SK-N-SH (cell line): ENCODE results near the gene ST7L. TPM values are rescaled to one million over a fixed set of nuclear protein-coding genes. Genes with fewer than 3 reads are reported as not detected.

Experiments used
- CTCF ChIA-PET: fragments of 300-600, 350-600 bp; formaldehyde crosslinking; extraction: SDS; loops from one replicate; lab custom pipeline; 2021; lab: Yijun Ruan, JAX
- POLR2A ChIA-PET: fragments of 350-600 bp; sonication (Branson Sonifier 250); formaldehyde crosslinking; extraction: SDS; loops from one replicate; lab custom pipeline; 2020; ENCODE audit warnings: antibody characterized with exemption, inconsistent platforms; lab: Yijun Ruan, JAX
- DNase-seq: peaks from one replicate; pipeline ENCODE4 v3.0.0; 2012
- H2AFZ ChIP-seq: fragments of 200-600 bp; sonication (generic); 2 replicates; pipeline ENCODE4 v1.8.1; 2016; ENCODE audit warnings: antibody characterized with exemption, mild to moderate bottlenecking, low read depth
- H3F3A ChIP-seq: fragments of 200-600 bp; sonication (generic); replicated peaks from 2 replicates; pipeline ENCODE3; 2016; ENCODE audit warnings: antibody characterized with exemption, mild to moderate bottlenecking; ENCODE audit not compliant: insufficient read depth
- H3K27ac ChIP-seq, 2 experiments: fragments of 200-500 bp in 1 of 2; fragments of 200-600 bp in 1 of 2; sonication (Bioruptor generic) in 1 of 2; sonication (generic), shearing (Covaris generic) in 1 of 2; 2 replicates each; pipeline versions ENCODE4 v1.5.1 to v1.6.1; 2014 to 2016; ENCODE audit warnings: low read depth in 2 of 2, inconsistent platforms in 1 of 2, low read length in 1 of 2, mild to moderate bottlenecking in 1 of 2, mixed read lengths in 1 of 2
- H3K27me3 ChIP-seq: fragments of 200-600 bp; sonication (generic), shearing (Covaris generic); 2 replicates; pipeline ENCODE4 v1.6.1; 2016; ENCODE audit warnings: mixed run types; ENCODE audit not compliant: insufficient read depth
- H3K36me3 ChIP-seq, 2 experiments: fragments of 200-500 bp in 1 of 2; fragments of 200-600 bp in 1 of 2; sonication (Bioruptor generic) in 1 of 2; sonication (generic) in 1 of 2; replicated peaks in 1 of 2; 2 replicates each; pipeline versions ENCODE3 to v1.5.1; 2014 to 2016; ENCODE audit warnings: low read length in 1 of 2, mild to moderate bottlenecking in 1 of 2; ENCODE audit not compliant: insufficient read depth in 2 of 2, control insufficient read depth in 1 of 2
- H3K4me1 ChIP-seq, 2 experiments: fragments of 200-500 bp in 1 of 2; fragments of 200-600 bp in 1 of 2; sonication (Bioruptor generic) in 1 of 2; sonication (generic), shearing (Covaris generic) in 1 of 2; 2 replicates each; pipeline versions ENCODE4 v1.5.1 to v1.6.1; 2014 to 2016; ENCODE audit warnings: low read depth in 1 of 2, low read length in 1 of 2, mixed run types in 1 of 2; ENCODE audit not compliant: insufficient read depth in 2 of 2, control insufficient read depth in 1 of 2
- H3K4me2 ChIP-seq: fragments of 200-600 bp; sonication (generic), shearing (Covaris generic); 2 replicates; pipeline ENCODE4 v1.6.1; 2017; ENCODE audit warnings: mixed run types
- H3K4me3 ChIP-seq, 2 experiments: fragments of 200-500 bp in 1 of 2; fragments of 200-600 bp in 1 of 2; sonication (Bioruptor generic) in 1 of 2; sonication (generic), shearing (Covaris generic) in 1 of 2; 2 replicates each; pipeline versions ENCODE4 v1.5.1 to v1.8.1; 2014 to 2016; ENCODE audit warnings: low read depth in 2 of 2, inconsistent platforms in 1 of 2, low read length in 1 of 2, mild to moderate bottlenecking in 1 of 2, mixed read lengths in 1 of 2, moderate library complexity in 1 of 2
- H3K79me2 ChIP-seq: fragments of 200-600 bp; sonication (generic); 2 replicates; pipeline ENCODE4 v1.8.1; 2017; ENCODE audit warnings: mild to moderate bottlenecking; ENCODE audit not compliant: insufficient read depth
- H3K9ac ChIP-seq: fragments of 200-600 bp; sonication (generic); 2 replicates; pipeline ENCODE4 v1.6.1; 2017; ENCODE audit warnings: mixed run types
- H3K9me2 ChIP-seq: fragments of 200-600 bp; sonication (generic); 2 replicates; pipeline ENCODE4 v1.6.1; 2017; ENCODE audit warnings: mixed run types
- H3K9me3 ChIP-seq: fragments of 200-600 bp; sonication (generic); 2 replicates; pipeline ENCODE4 v1.6.1; 2017; ENCODE audit warnings: mixed run types, mild to moderate bottlenecking, moderate library complexity
- H4K20me1 ChIP-seq: fragments of 200-600 bp; sonication (generic); 2 replicates; pipeline ENCODE4 v1.6.1; 2017; ENCODE audit warnings: mild to moderate bottlenecking, mixed run types; ENCODE audit not compliant: insufficient read depth
- ELF1 ChIP-seq: IDR thresholded peaks from 2 replicates; pipeline ENCODE4 v1.4.0; 2012
- EP300 ChIP-seq, 2 experiments: IDR thresholded peaks; 2 replicates each; pipeline versions ENCODE4 v1.4.0 to v1.6.1; 2012; ENCODE audit warnings: borderline replicate concordance in 1 of 2, low read depth in 1 of 2, low read length in 1 of 2
- JUND ChIP-seq: IDR thresholded peaks from 2 replicates; pipeline ENCODE4 v1.4.0; 2012
- NFIC ChIP-seq: IDR thresholded peaks from 2 replicates; pipeline ENCODE4 v1.4.0; 2012; ENCODE audit warnings: borderline replicate concordance
- RAD21 ChIP-seq: IDR thresholded peaks from 2 replicates; pipeline ENCODE4 v1.6.1; 2012; ENCODE audit warnings: mild to moderate bottlenecking, low read length
- RXRA ChIP-seq: IDR thresholded peaks from 2 replicates; pipeline ENCODE4 v1.4.0; 2012; ENCODE audit warnings: low read depth, mild to moderate bottlenecking, borderline replicate concordance
- TEAD4 ChIP-seq: IDR thresholded peaks from 2 replicates; pipeline ENCODE4 v1.4.0; 2012; ENCODE audit warnings: mild to moderate bottlenecking, borderline replicate concordance; ENCODE audit not compliant: insufficient read depth
- WGBS: methylation state at CpG from one replicate; pipeline ENCODE4 v1.1.6; 2017; ENCODE audit warnings: low lambda C conversion rate; 5-methylcytosine and 5-hydroxymethylcytosine counted together
- polyA plus RNA-seq, 3 experiments: library from polyadenylated mRNA; depleted of rRNA; stranded (reverse); fragments of >200 nt; gene quantifications; 2 replicates each; pipeline ENCODE4 v1.2.3, GENCODE V29; 2012
- TF ChIP-seq, protein P1 (sequence below): IDR thresholded peaks from 2 replicates; pipeline ENCODE4; 2012
- TF ChIP-seq, protein P2 (sequence below): fragments of 150-350 bp; IDR thresholded peaks from 2 replicates; pipeline ENCODE4 v1.6.1; 2016; ENCODE audit warnings: mild to moderate bottlenecking, low read depth, low read length
- TF ChIP-seq, protein P3 (sequence below): fragments of 200-600 bp; sonication (generic); IDR thresholded peaks from 2 replicates; pipeline ENCODE4 v1.6.1; 2017; ENCODE audit warnings: antibody characterized with exemption, mild to moderate bottlenecking, moderate library complexity
- TF ChIP-seq, protein P4 (sequence below): IDR thresholded peaks from 2 replicates; pipeline ENCODE4 v1.4.0; 2012; ENCODE audit warnings: low read depth, borderline replicate concordance

ST7L gene
- polyA plus RNA-seq, 1 of the 3 experiments (the other 2 are of a cell fraction): 17.9 TPM

DNA sequence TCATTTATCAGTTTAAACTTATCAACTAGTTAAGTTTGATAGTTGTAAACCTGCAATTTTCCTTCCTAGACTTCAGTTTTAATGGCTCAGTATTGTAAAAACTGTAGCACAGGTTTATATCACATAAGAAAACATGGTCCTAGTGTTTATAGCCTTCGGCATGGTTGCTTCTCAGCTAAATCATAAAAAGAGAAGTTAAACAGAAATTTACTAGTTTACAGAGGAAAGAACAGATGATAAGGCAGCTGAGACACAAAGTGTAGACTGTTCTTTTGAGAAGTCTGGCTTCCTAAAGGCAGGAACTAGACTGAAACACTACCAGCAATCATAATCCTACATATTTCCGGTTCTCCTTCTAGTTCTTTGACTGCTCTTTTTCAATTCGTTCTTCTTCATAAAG lies 70.4 kb downstream of the ST7L start:
- POLR2A ChIA-PET: no interaction called here
- no peak for DNase-seq
- TF ChIP-seq JUND (no peak), NFIC (no peak), ELF1 (no peak)
- TF ChIP-seq, all 33 proteins: peak for 0
- no peak overlapping the region for H3K4me2 ChIP-seq
- no peak overlapping the region for H3K9ac ChIP-seq
- H3K4me3 ChIP-seq: no peak overlapping the region
- H3K36me3 ChIP-seq: peaks cover 7 to 18% of the 10 kb centered on the region in 2 experiments
- H3K9me2 ChIP-seq: no peaks in the 10 kb centered on the region
- H3F3A ChIP-seq: peaks cover 26% of the 10 kb centered on the region
- no peaks in the 10 kb centered on the region for H3K79me2 ChIP-seq
- no peak overlapping the region for H2AFZ ChIP-seq
- H3K27ac ChIP-seq: no peak overlapping the region
- no peaks in the 10 kb centered on the region for H3K27me3 ChIP-seq
- H4K20me1 ChIP-seq: no peaks in the 10 kb centered on the region
- CTCF ChIA-PET: interaction anchor here (1.3 kb wide), 1 partner anchor 47 kb away, joined by 5 read pairs; no protein-coding TSS in a partner anchor
- peaks cover 0 to 10% of the 10 kb centered on the region in 2 experiments; a peak in 1 of 4 replicates for H3K4me1 ChIP-seq
- no peaks in the 10 kb centered on the region for H3K9me3 ChIP-seq
- 93% methylated on average over 3 of the region's 3 CpGs for WGBS

DNA sequence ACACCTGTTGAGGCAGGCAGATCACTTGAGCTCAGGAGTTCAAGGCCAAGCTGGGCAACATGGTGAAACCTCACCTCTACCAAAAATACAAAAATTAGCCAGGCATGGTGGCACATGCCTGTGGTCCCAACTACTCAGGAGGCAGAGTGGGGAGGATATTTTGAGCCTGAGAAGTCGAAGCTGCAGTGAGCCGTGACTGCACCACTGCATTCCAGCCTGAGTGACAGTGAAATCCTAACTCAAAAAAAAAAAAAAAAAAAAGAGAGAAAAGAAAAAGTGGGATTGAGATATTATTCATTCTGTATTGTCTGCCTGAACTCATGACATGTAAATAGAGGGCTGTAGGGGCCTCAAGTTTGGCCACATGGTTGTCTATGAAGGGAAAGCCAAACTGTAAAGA lies 72.9 kb downstream of the ST7L start:
- DNase-seq: no peak
- Histone ChIP-seq H3K36me3 (peaks cover 13 to 18% of the 10 kb centered on the region in 2 experiments), H3K4me3 (no peak overlapping the region), H3K4me2 (no peak overlapping the region), H3K79me2 (no peaks in the 10 kb centered on the region), H4K20me1 (no peaks in the 10 kb centered on the region), H3K9me2 (no peaks in the 10 kb centered on the region), H3K27me3 (no peaks in the 10 kb centered on the region), H3K4me1 (peaks cover 0 to 10% of the 10 kb centered on the region in 2 experiments; a peak in 1 of 4 replicates), H2AFZ (no peak overlapping the region), H3F3A (peaks cover 26% of the 10 kb centered on the region), H3K27ac (peak overlapping the region in 1 of 2 experiments; percentile 98; a peak in 2 of 4 replicates), H3K9me3 (no peaks in the 10 kb centered on the region), H3K9ac (no peak overlapping the region)
- CTCF ChIA-PET: interaction anchor here (0.8 kb wide), 1 partner anchor 42 kb away, joined by 3 read pairs; no protein-coding TSS in a partner anchor
- POLR2A ChIA-PET: no interaction called here
- 82% methylated on average over 2 of the region's 2 CpGs for WGBS
- TF ChIP-seq, protein P1, sequence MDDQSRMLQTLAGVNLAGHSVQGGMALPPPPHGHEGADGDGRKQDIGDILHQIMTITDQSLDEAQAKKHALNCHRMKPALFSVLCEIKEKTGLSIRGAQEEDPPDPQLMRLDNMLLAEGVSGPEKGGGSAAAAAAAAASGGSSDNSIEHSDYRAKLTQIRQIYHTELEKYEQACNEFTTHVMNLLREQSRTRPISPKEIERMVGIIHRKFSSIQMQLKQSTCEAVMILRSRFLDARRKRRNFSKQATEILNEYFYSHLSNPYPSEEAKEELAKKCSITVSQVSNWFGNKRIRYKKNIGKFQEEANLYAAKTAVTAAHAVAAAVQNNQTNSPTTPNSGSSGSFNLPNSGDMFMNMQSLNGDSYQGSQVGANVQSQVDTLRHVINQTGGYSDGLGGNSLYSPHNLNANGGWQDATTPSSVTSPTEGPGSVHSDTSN: no peak
- TF ChIP-seq, protein P2, sequence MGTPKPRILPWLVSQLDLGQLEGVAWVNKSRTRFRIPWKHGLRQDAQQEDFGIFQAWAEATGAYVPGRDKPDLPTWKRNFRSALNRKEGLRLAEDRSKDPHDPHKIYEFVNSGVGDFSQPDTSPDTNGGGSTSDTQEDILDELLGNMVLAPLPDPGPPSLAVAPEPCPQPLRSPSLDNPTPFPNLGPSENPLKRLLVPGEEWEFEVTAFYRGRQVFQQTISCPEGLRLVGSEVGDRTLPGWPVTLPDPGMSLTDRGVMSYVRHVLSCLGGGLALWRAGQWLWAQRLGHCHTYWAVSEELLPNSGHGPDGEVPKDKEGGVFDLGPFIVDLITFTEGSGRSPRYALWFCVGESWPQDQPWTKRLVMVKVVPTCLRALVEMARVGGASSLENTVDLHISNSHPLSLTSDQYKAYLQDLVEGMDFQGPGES: no peak
- TF ChIP-seq RXRA (no peak), TEAD4 (no peak), JUND (no peak), ELF1 (no peak), RAD21 (no peak), EP300 (IDR thresholded peaks at IDR 0.05; ENCODE audit: borderline replicate concordance in 1 of 2, low read depth in 1 of 2, low read length in 1 of 2) (no peak)
- TF ChIP-seq, protein P3, sequence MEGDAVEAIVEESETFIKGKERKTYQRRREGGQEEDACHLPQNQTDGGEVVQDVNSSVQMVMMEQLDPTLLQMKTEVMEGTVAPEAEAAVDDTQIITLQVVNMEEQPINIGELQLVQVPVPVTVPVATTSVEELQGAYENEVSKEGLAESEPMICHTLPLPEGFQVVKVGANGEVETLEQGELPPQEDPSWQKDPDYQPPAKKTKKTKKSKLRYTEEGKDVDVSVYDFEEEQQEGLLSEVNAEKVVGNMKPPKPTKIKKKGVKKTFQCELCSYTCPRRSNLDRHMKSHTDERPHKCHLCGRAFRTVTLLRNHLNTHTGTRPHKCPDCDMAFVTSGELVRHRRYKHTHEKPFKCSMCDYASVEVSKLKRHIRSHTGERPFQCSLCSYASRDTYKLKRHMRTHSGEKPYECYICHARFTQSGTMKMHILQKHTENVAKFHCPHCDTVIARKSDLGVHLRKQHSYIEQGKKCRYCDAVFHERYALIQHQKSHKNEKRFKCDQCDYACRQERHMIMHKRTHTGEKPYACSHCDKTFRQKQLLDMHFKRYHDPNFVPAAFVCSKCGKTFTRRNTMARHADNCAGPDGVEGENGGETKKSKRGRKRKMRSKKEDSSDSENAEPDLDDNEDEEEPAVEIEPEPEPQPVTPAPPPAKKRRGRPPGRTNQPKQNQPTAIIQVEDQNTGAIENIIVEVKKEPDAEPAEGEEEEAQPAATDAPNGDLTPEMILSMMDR: no peak
- TF ChIP-seq, protein P4, sequence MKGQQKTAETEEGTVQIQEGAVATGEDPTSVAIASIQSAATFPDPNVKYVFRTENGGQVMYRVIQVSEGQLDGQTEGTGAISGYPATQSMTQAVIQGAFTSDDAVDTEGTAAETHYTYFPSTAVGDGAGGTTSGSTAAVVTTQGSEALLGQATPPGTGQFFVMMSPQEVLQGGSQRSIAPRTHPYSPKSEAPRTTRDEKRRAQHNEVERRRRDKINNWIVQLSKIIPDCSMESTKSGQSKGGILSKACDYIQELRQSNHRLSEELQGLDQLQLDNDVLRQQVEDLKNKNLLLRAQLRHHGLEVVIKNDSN: no peak
